Spleen (tissue), 11 donors: ENCODE data around the gene PLK1. TPM values are rescaled to one million over a fixed set of nuclear protein-coding genes. Genes with fewer than 3 reads are reported as not detected.

Experiments
- DNase-seq: peaks from one replicate; pipeline ENCODE4 v3.0.0-alpha.2; 2020
- H3K27ac ChIP-seq, 8 donors: fragments of 200-600 bp; sonication (generic) in 7 of 8; 1 replicate in 4 of 8; 2 replicates in 4 of 8; pipeline versions ENCODE4 v1.5.0 to v1.8.0; 2016 to 2021; ENCODE audit warnings: inconsistent platforms in 4 of 8, mild to moderate bottlenecking in 4 of 8, moderate library complexity in 1 of 8
- H3K27me3 ChIP-seq, 7 donors: fragments of 200-600 bp; sonication (generic) in 6 of 7; replicated peaks in 1 of 7; 1 replicate in 4 of 7; 2 replicates in 3 of 7; pipeline versions ENCODE4 v1.5.0 to v1.8.0; 2016 to 2021; ENCODE audit warnings: inconsistent platforms in 3 of 7, mild to moderate bottlenecking in 1 of 7
- H3K36me3 ChIP-seq, 6 donors: fragments of 200-600 bp; sonication (generic) in 5 of 6; 1 replicate in 4 of 6; 2 replicates in 2 of 6; pipeline versions ENCODE4 v1.5.0 to v1.8.0; 2016 to 2021; ENCODE audit warnings: inconsistent platforms in 2 of 6
- H3K4me1 ChIP-seq, 6 donors: fragments of 200-600 bp; sonication (generic) in 5 of 6; 1 replicate in 3 of 6; 2 replicates in 3 of 6; pipeline versions ENCODE4 v1.5.0 to v1.8.0; 2016 to 2021; ENCODE audit warnings: inconsistent platforms in 3 of 6
- H3K4me3 ChIP-seq, 8 donors: fragments of 200-600 bp; sonication (generic) in 7 of 8; 1 replicate in 4 of 8; 2 replicates in 4 of 8; pipeline versions ENCODE4 v1.5.0 to v1.8.0; 2016 to 2021; ENCODE audit warnings: inconsistent platforms in 4 of 8, mild to moderate bottlenecking in 4 of 8, moderate library complexity in 2 of 8
- H3K9me3 ChIP-seq, 8 donors: fragments of 200-600 bp; sonication (generic) in 7 of 8; 1 replicate in 4 of 8; 2 replicates in 4 of 8; pipeline versions ENCODE4 v1.5.0 to v1.8.0; 2016 to 2021; ENCODE audit warnings: inconsistent platforms in 4 of 8
- POLR2A ChIP-seq, 3 donors: fragments of 450-650 bp; IDR thresholded peaks; one replicate each; pipeline ENCODE4 v1.5.1; 2017; ENCODE audit warnings: antibody characterized with exemption in 3 of 3, mild to moderate bottlenecking in 1 of 3
- POLR2AphosphoS5 ChIP-seq, 3 donors: sonication (generic); formaldehyde crosslinking; IDR thresholded peaks; one replicate each; pipeline ENCODE4 v1.5.1; 2017; ENCODE audit warnings: antibody characterized with exemption in 3 of 3
- WGBS, 5 donors: extraction: QIAGEN DNeasy Blood & Tissue Kit in 3 of 5; methylation state at CpG; one replicate each; pipeline versions ENCODE4 v1.1.5 to v1.1.7; 2013 to 2018; 5-methylcytosine and 5-hydroxymethylcytosine counted together
- intact Hi-C: fragments of 100-400 bp; cut with DNase I; formaldehyde crosslinking; loops from one replicate; pipeline ENCODE4 v1.15.0; 2023; ENCODE audit warnings: low total_unique reads
- polyA plus RNA-seq, 3 donors: library from polyadenylated mRNA; stranded (reverse); fragments of 200-250 nt; gene quantifications; one replicate each; pipeline ENCODE4 v1.2.1, GENCODE V29; 2013
- total RNA-seq, 7 donors: library from RNA; depleted of rRNA in 3 of 7; stranded (reverse); fragments of >200 nt in 3 of 7; fragmentation: NEBNext Ultra II Directional in 4 of 7; extraction: Animal tissue kit (Norgen Biotek cat#: 25700) in 4 of 7; gene quantifications; one replicate each; pipeline versions ENCODE4 v1.1.0 to v1.2.1, GENCODE V29; 2016 to 2021
- TF ChIP-seq, protein P1 (sequence below), 11 experiments: fragments of 200-600 bp in 7 of 11; fragments of 450-650 bp in 4 of 11; sonication (generic) in 4 of 11; IDR thresholded peaks in 8 of 11; conservative IDR thresholded peaks in 3 of 11; 1 replicate in 7 of 11; 2 replicates in 4 of 11; pipeline versions ENCODE4 v1.4.0 to v1.8.0; 2016 to 2021; ENCODE audit warnings: antibody characterized with exemption in 11 of 11, inconsistent platforms in 4 of 11, mild to moderate bottlenecking in 1 of 11
- donor health status: healthy with polysubstance abuse.
- donor health status: DM: no; HTN: no; CAD: no; lungs with moderate emphysema.
- donor health status: DM: no; HTN: no; CAD: no.
- donor health status: Bipolar disorder and iron deficiency.
- donor health status: healthy.
- donor health status: DM: no; HTN: no; CAD: no.
- donor health status: DM: yes; HTN: yes; CAD: no.

Gene PLK1
- total and polyA plus RNA-seq, 10 donors = 2.0 to 19.4 (median 7.2) TPM

DNA sequence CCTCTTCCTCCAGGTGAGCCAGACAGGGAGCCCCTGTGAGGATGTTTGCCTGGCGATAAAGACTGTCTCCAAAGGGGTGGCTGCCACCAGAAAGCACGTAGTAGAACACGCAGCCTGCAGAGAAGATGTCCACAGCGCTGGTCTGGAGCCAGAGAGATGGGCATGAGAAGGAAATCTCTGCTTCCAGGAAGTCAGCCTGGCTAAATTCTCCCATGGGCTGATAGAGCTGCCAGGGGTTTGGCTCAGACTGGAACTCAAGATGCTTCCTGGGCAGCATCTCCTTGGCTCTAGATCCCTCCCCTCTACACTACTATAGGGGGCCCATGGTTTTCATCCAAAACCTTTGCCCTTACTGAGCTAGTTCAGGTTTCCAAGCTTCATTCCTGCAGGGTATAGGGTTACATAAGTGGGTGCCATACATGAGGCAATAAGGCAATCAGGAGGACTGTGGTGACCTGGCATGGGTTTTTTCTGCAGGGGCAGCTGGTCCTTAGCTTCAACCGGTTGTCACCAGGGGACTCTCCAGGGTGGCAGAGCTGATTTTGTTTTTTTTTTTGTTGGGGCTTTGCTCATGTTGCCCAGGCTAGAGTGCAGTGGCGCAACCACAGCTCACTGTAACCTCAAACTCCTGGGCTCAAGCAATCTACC is 13.6 kb downstream of the PLK1 start:
- Histone ChIP-seq H3K36me3 (peaks cover 0 to 53% (median 39%) of the 10 kb centered on the region in 6 donors), H3K4me3 (no peak overlapping the region), H3K9me3 (no peaks in the 10 kb centered on the region), H3K4me1 (peaks cover 0 to 11% (median 5%) of the 10 kb centered on the region in 6 donors), H3K27ac (no peak overlapping the region), H3K27me3 (peaks cover 0 to 6% (median 0%) of the 10 kb centered on the region in 7 donors)
- no peak for DNase-seq
- TF ChIP-seq POLR2A (IDR thresholded peaks at IDR 0.05) (no peak), POLR2AphosphoS5 (IDR thresholded peaks at IDR 0.05) (no peak)
- TF ChIP-seq, protein P1, sequence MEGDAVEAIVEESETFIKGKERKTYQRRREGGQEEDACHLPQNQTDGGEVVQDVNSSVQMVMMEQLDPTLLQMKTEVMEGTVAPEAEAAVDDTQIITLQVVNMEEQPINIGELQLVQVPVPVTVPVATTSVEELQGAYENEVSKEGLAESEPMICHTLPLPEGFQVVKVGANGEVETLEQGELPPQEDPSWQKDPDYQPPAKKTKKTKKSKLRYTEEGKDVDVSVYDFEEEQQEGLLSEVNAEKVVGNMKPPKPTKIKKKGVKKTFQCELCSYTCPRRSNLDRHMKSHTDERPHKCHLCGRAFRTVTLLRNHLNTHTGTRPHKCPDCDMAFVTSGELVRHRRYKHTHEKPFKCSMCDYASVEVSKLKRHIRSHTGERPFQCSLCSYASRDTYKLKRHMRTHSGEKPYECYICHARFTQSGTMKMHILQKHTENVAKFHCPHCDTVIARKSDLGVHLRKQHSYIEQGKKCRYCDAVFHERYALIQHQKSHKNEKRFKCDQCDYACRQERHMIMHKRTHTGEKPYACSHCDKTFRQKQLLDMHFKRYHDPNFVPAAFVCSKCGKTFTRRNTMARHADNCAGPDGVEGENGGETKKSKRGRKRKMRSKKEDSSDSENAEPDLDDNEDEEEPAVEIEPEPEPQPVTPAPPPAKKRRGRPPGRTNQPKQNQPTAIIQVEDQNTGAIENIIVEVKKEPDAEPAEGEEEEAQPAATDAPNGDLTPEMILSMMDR (IDR thresholded peaks at IDR 0.05 in 8 of 11, conservative IDR thresholded peaks at IDR 0.05 in 3 of 11) = no peak
- intact Hi-C loops = no loop called here
- 91 to 98% (median 96%) methylated on average over 6 of the region's 6 CpGs for WGBS, 5 donors

GRCh38 chr16:23694265-23694643 is 15.6 kb downstream of the PLK1 start:
- WGBS, 5 donors = 93 to 100% (median 98%) methylated on average over 4 of the region's 4 CpGs
- TF ChIP-seq POLR2A (IDR thresholded peaks at IDR 0.05) (no peak), POLR2AphosphoS5 (IDR thresholded peaks at IDR 0.05) (no peak)
- TF ChIP-seq, protein P1 (IDR thresholded peaks at IDR 0.05 in 8 of 11, conservative IDR thresholded peaks at IDR 0.05 in 3 of 11) = no peak
- DNase-seq = no peak
- H3K27ac ChIP-seq = no peak overlapping the region
- peaks cover 0 to 14% (median 5%) of the 10 kb centered on the region in 6 donors for H3K4me1 ChIP-seq
- peaks cover 0 to 6% (median 0%) of the 10 kb centered on the region in 7 donors for H3K27me3 ChIP-seq
- no peaks in the 10 kb centered on the region for H3K9me3 ChIP-seq
- H3K4me3 ChIP-seq = no peak overlapping the region
- H3K36me3 ChIP-seq = peaks cover 0 to 33% (median 20%) of the 10 kb centered on the region in 6 donors
- intact Hi-C loops = no loop called here

GRCh38 chr16:23694644-23695373 is 16.1 kb downstream of the PLK1 start:
- DNase-seq = peak; percentile 67
- H3K36me3 ChIP-seq = peaks cover 0 to 28% (median 14%) of the 10 kb centered on the region in 6 donors
- no peak overlapping the region for H3K27ac ChIP-seq
- no peaks in the 10 kb centered on the region for H3K9me3 ChIP-seq
- intact Hi-C loops = no loop called here
- peaks cover 0 to 16% (median 5%) of the 10 kb centered on the region in 6 donors for H3K4me1 ChIP-seq
- peaks cover 0 to 6% (median 0%) of the 10 kb centered on the region in 7 donors for H3K27me3 ChIP-seq
- WGBS, 5 donors = 18 to 30% (median 25%) methylated on average over 27 to 32 of the region's 32 CpGs
- H3K4me3 ChIP-seq = peak overlapping the region in 3 of 8 donors; percentile 10 to 42 (median 11)
- TF ChIP-seq POLR2A (IDR thresholded peaks at IDR 0.05) (no peak), POLR2AphosphoS5 (IDR thresholded peaks at IDR 0.05) (no peak)
- TF ChIP-seq, protein P1 (IDR thresholded peaks at IDR 0.05 in 8 of 11, conservative IDR thresholded peaks at IDR 0.05 in 3 of 11) = no peak

DNA sequence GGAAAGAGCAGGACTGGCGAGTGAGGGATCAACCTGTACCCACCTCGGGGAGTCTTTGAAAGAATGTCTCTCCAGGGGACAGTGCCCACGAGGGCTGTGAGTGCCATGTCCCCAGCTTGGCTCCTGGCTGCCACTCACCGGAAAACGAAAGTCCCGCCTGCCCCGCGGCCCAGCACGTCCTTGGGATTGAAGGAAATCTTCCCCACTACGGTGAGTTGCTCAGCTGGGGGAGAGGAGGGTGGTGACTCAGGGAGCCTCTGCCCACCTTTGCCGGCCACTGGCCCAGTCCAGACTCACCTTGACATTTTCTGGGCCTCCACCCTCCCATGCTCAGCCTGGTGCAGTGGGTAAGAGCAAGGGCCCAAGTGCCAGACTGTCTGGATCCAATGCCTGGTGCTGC is 17.1 kb downstream of the PLK1 start:
- peaks cover 0 to 18% (median 5%) of the 10 kb centered on the region in 6 donors for H3K36me3 ChIP-seq
- TF ChIP-seq, protein P1 (IDR thresholded peaks at IDR 0.05 in 8 of 11, conservative IDR thresholded peaks at IDR 0.05 in 3 of 11) = no peak
- TF ChIP-seq POLR2AphosphoS5 (IDR thresholded peaks at IDR 0.05) (no peak), POLR2A (IDR thresholded peaks at IDR 0.05) (no peak)
- no peak for DNase-seq
- intact Hi-C loops = no loop called here
- H3K4me1 ChIP-seq = peaks cover 0 to 16% (median 5%) of the 10 kb centered on the region in 6 donors
- no peak overlapping the region for H3K4me3 ChIP-seq
- no peaks in the 10 kb centered on the region for H3K9me3 ChIP-seq
- WGBS, 5 donors = 83 to 94% (median 86%) methylated on average over 10 to 11 of the region's 11 CpGs
- H3K27me3 ChIP-seq = peaks cover 0 to 6% (median 0%) of the 10 kb centered on the region in 7 donors
- H3K27ac ChIP-seq = no peak overlapping the region
